Panc1 (cell line): ENCODE data around the gene ZYX. TPM values are rescaled to one million over a fixed set of nuclear protein-coding genes. Genes with fewer than 3 reads are reported as not detected.

Source experiments
- ATAC-seq: fragments of 200-7000 bp; cut with Tn5 transposase; 2 replicates; pipeline ENCODE4 v1.9.1; 2020; ENCODE audit warnings: mild to moderate bottlenecking, moderate library complexity
- BruUV-seq: library from RNA; stranded (reverse); fragments of 400-500 nt; replicated peaks from 2 replicates; lab custom pipeline; 2021; lab: Mats Ljungman, UMichigan
- CTCF ChIA-PET: fragments of 300-600 bp; sonication (Branson Sonifier 250); formaldehyde crosslinking; loops from one replicate; lab custom pipeline; 2022; ENCODE audit warnings: antibody characterized with exemption; lab: Charles Lee
- POLR2A ChIA-PET: fragments of 300-600 bp; sonication (Branson Sonifier 250); formaldehyde crosslinking; loops from one replicate; lab custom pipeline; 2022; ENCODE audit warnings: antibody characterized with exemption; lab: Charles Lee
- DNase-seq: peaks from one replicate; pipeline ENCODE4 v3.0.0-alpha.2; 2010; ENCODE audit warnings: low read depth, low spot score
- H3K27ac ChIP-seq: 2 replicates; pipeline ENCODE4 v1.5.1; 2011; ENCODE audit warnings: mild to moderate bottlenecking, low read length, inconsistent platforms
- H3K27me3 ChIP-seq: fragments of 200-500 bp; sonication (Bioruptor generic); 2 replicates; pipeline ENCODE4 v1.6.0; 2014; ENCODE audit warnings: low read length, inconsistent platforms; ENCODE audit not compliant: control insufficient read depth, insufficient read depth
- H3K36me3 ChIP-seq: fragments of 200-500 bp; sonication (Bioruptor generic); 2 replicates; pipeline ENCODE4 v1.5.1; 2014; ENCODE audit warnings: inconsistent platforms, mild to moderate bottlenecking, low read length, moderate library complexity; ENCODE audit not compliant: control insufficient read depth, insufficient read depth
- H3K4me1 ChIP-seq: 2 replicates; pipeline ENCODE4 v1.5.1; 2011; ENCODE audit warnings: inconsistent platforms, mild to moderate bottlenecking, low read length, moderate library complexity; ENCODE audit not compliant: control insufficient read depth, insufficient read depth
- H3K4me3 ChIP-seq, 2 experiments: 2 replicates each; pipeline ENCODE4 v1.5.1; 2011 to 2012; ENCODE audit warnings: low read depth in 2 of 2, low read length in 2 of 2, mild to moderate bottlenecking in 2 of 2, inconsistent platforms in 1 of 2, moderate library complexity in 1 of 2
- H3K9me3 ChIP-seq: fragments of 200-500 bp; sonication (Bioruptor generic); 2 replicates; pipeline ENCODE4 v1.5.1; 2014; ENCODE audit warnings: low read depth, mild to moderate bottlenecking, inconsistent platforms, low read length, moderate library complexity; ENCODE audit not compliant: control insufficient read depth, insufficient read depth
- CTCF ChIP-seq: fragments of 450-650 bp; IDR thresholded peaks from 2 replicates; pipeline ENCODE4 v1.5.1; 2017; ENCODE audit warnings: mild to moderate bottlenecking
- POLR2AphosphoS5 ChIP-seq: IDR thresholded peaks from 2 replicates; pipeline ENCODE4 v1.6.1; 2012; ENCODE audit warnings: mild to moderate bottlenecking, low read depth, low read length, moderate library complexity
- REST ChIP-seq, 2 experiments: IDR thresholded peaks; 2 replicates each; pipeline ENCODE4 v1.6.1; 2011 to 2012; ENCODE audit warnings: low read depth in 2 of 2, control low read depth in 1 of 2, low read length in 1 of 2, mild to moderate bottlenecking in 1 of 2, moderate library complexity in 1 of 2; ENCODE audit not compliant: insufficient read depth in 1 of 2
- SIN3A ChIP-seq: IDR thresholded peaks from 2 replicates; pipeline ENCODE4 v1.6.1; 2012; ENCODE audit warnings: low read depth, mild to moderate bottlenecking, low read length, moderate library complexity, borderline replicate concordance; ENCODE audit not compliant: insufficient read depth
- TCF7L2 ChIP-seq: IDR thresholded peaks from 2 replicates; pipeline ENCODE4 v1.6.1; 2011; ENCODE audit warnings: mild to moderate bottlenecking, low read depth, low read length, inconsistent platforms
- in situ Hi-C: cut with HindIII; loops from 2 replicates; pipeline ENCODE4 v1.10.0; 2016; ENCODE audit warnings: low sequenced_read_pairs, low pct_unique_long_range_greater_than_20kb
- intact Hi-C: fragments of 100-400 bp; cut with micrococcal nuclease; formaldehyde crosslinking; loops from one replicate; pipeline ENCODE4 v1.10.0; 2022; ENCODE audit not compliant: unreplicated experiment
- total RNA-seq: library from RNA; stranded (reverse); gene quantifications from one replicate; pipeline ENCODE4 v1.2.1, GENCODE V29; 2021; ENCODE audit not compliant: unreplicated experiment

The ZYX gene
- total RNA-seq, 1 experiment from 2014 or later, result 169 TPM

GRCh38 chr7:143374561-143374960 lies 6.6 kb upstream of the ZYX start:
- DNase-seq (no peak), ATAC-seq (no peak)
- intact Hi-C loops, result no loop called here
- POLR2A ChIA-PET, result no interaction called here
- CTCF ChIA-PET, result no interaction called here
- Histone ChIP-seq H3K4me3 (no peak overlapping the region), H3K36me3 (no peaks in the 10 kb centered on the region), H3K27ac (no peak overlapping the region), H3K4me1 (peaks cover 12% of the 10 kb centered on the region; the same call in 1 of the 2 replicates), H3K27me3 (no peaks in the 10 kb centered on the region), H3K9me3 (no peaks in the 10 kb centered on the region)
- in situ Hi-C loops, result no loop called here
- BruUV-seq, result no TSS peak
- no peak for TF ChIP-seq REST (IDR thresholded peaks at IDR 0.05; ENCODE audit: insufficient read depth in 1 of 2, low read depth in 2 of 2, low read length in 1 of 2)
- no peak for TF ChIP-seq SIN3A
- TF ChIP-seq POLR2AphosphoS5, result no peak
- no peak for TF ChIP-seq CTCF
- TF ChIP-seq TCF7L2, result no peak

- CTCF ChIA-PET, result no interaction called here
- intact Hi-C loops, result no loop called here
Observed at GRCh38 chr7:143375298-143376034, 5.7 kb upstream of the ZYX start.

More at GRCh38 chr7:143375298-143376034, 5.7 kb upstream of the ZYX start:
- TF ChIP-seq POLR2AphosphoS5, result no peak
- TF ChIP-seq REST (IDR thresholded peaks at IDR 0.05; ENCODE audit: insufficient read depth in 1 of 2, low read depth in 2 of 2, low read length in 1 of 2), result no peak
- no peak for TF ChIP-seq SIN3A
- TF ChIP-seq TCF7L2, result no peak
- no peak for TF ChIP-seq CTCF
- no TSS peak for BruUV-seq
- Histone ChIP-seq H3K4me3 (no peak overlapping the region), H3K27ac (no peak overlapping the region), H3K9me3 (no peaks in the 10 kb centered on the region), H3K4me1 (peaks cover 9% of the 10 kb centered on the region; the same call in 1 of the 2 replicates), H3K36me3 (no peaks in the 10 kb centered on the region), H3K27me3 (no peaks in the 10 kb centered on the region)
- POLR2A ChIA-PET, result no interaction called here
- in situ Hi-C loops, result no loop called here
- ATAC-seq (no peak), DNase-seq (no peak)
